ENCODE results near the gene WDR20.

The WDR20 gene

GRCh38 chr14:102201353-102201738 lies 61.6 kb downstream of the WDR20 start:
- no peak for DNase-seq

- DNase-seq, result no peak
These were observed 62.1 kb downstream of the WDR20 start for GRCh38 chr14:102201776-102202175.

- no peak for DNase-seq
These were observed 63.2 kb downstream of the WDR20 start for GRCh38 chr14:102202944-102203343.

GRCh38 chr14:102203382-102203781 lies 63.7 kb downstream of the WDR20 start:
- DNase-seq, result no peak

- DNase-seq, result no peak
These were observed 65.9 kb downstream of the WDR20 start for GRCh38 chr14:102205560-102205959.

- no peak for DNase-seq
These were observed 67.2 kb downstream of the WDR20 start for GRCh38 chr14:102206918-102207317.

- no peak for DNase-seq
These were observed 68.2 kb downstream of the WDR20 start for GRCh38 chr14:102207831-102208365.

GRCh38 chr14:102208741-102209140 lies 69.0 kb downstream of the WDR20 start:
- DNase-seq, result no peak

- no peak for DNase-seq
These were observed 69.7 kb downstream of the WDR20 start for GRCh38 chr14:102209224-102209966.

- no peak for DNase-seq
These were observed 70.8 kb downstream of the WDR20 start for GRCh38 chr14:102210421-102211042.

GRCh38 chr14:102211240-102211639 lies 71.5 kb downstream of the WDR20 start:
- DNase-seq, result no peak

GRCh38 chr14:102212356-102212755 lies 72.7 kb downstream of the WDR20 start:
- no peak for DNase-seq

- DNase-seq, result no peak
These were observed 73.1 kb downstream of the WDR20 start for GRCh38 chr14:102212845-102213244.

GRCh38 chr14:102213470-102213869 lies 73.8 kb downstream of the WDR20 start:
- DNase-seq, result no peak

GRCh38 chr14:102213984-102214658 lies 74.4 kb downstream of the WDR20 start:
- no peak for DNase-seq

- DNase-seq, result no peak
These were observed 75.4 kb downstream of the WDR20 start for GRCh38 chr14:102215071-102215470.

GRCh38 chr14:102215576-102216250 lies 76.0 kb downstream of the WDR20 start:
- no peak for DNase-seq

- no peak for DNase-seq
These were observed 77.7 kb downstream of the WDR20 start for GRCh38 chr14:102217399-102217798.

- no peak for DNase-seq
These were observed 78.3 kb downstream of the WDR20 start for GRCh38 chr14:102217987-102218421.

GRCh38 chr14:102218688-102219087 lies 79.0 kb downstream of the WDR20 start:
- no peak for DNase-seq

GRCh38 chr14:102219316-102219715 lies 79.6 kb downstream of the WDR20 start:
- DNase-seq, result no peak

GRCh38 chr14:102220031-102220430 lies 80.3 kb downstream of the WDR20 start:
- DNase-seq, result no peak

GRCh38 chr14:102221026-102221425 lies 81.3 kb downstream of the WDR20 start:
- no peak for DNase-seq

Measured in CD4-positive, alpha-beta T cell treated with Interleukin-4 for 4 hours (primary cell).